ENCODE results near the gene KRT28.

The KRT28 gene

GRCh38 chr17:40836020-40836419 is 36.3 kb upstream of the KRT28 start:
- no peak for DNase-seq (ENCODE audit: low read depth, low spot score)
- TF ChIP-seq ZNF274 (IDR thresholded peaks at IDR 0.05; ENCODE audit: low read depth, low read length) (no peak), SUZ12 (IDR thresholded peaks at IDR 0.05; ENCODE audit: extremely low read depth, insufficient read depth, insufficient read length) (no peak), YY1 (IDR thresholded peaks at IDR 0.05; ENCODE audit: insufficient read depth, insufficient read length) (no peak)
- Histone ChIP-seq H3K27me3 (ENCODE audit: insufficient read depth, insufficient read length) (no peaks in the 10 kb centered on the region), H3K9me3 (ENCODE audit: insufficient read depth, low read length) (no peaks in the 10 kb centered on the region), H3K4me3 (ENCODE audit: insufficient read length, low read depth) (no peak overlapping the region), H3K4me1 (ENCODE audit: insufficient read depth, insufficient read length) (no peaks in the 10 kb centered on the region), H3K9ac (ENCODE audit: insufficient read length, low read depth) (no peak overlapping the region), H3K36me3 (ENCODE audit: insufficient read depth, insufficient read length, low read length) (peaks cover 21% of the 10 kb centered on the region)

GRCh38 chr17:40833882-40834281 is 34.1 kb upstream of the KRT28 start:
- TF ChIP-seq ZNF274 (IDR thresholded peaks at IDR 0.05; ENCODE audit: low read depth, low read length) (no peak), YY1 (IDR thresholded peaks at IDR 0.05; ENCODE audit: insufficient read depth, insufficient read length) (no peak), SUZ12 (IDR thresholded peaks at IDR 0.05; ENCODE audit: extremely low read depth, insufficient read depth, insufficient read length) (no peak)
- no peak for DNase-seq (ENCODE audit: low read depth, low spot score)
- no peaks in the 10 kb centered on the region for H3K9me3 ChIP-seq (ENCODE audit: insufficient read depth, low read length)
- H3K27me3 ChIP-seq (ENCODE audit: insufficient read depth, insufficient read length), result no peaks in the 10 kb centered on the region
- H3K4me3 ChIP-seq (ENCODE audit: insufficient read length, low read depth), result no peak overlapping the region
- no peak overlapping the region for H3K9ac ChIP-seq (ENCODE audit: insufficient read length, low read depth)
- H3K36me3 ChIP-seq (ENCODE audit: insufficient read depth, insufficient read length, low read length), result peaks cover 21% of the 10 kb centered on the region
- no peaks in the 10 kb centered on the region for H3K4me1 ChIP-seq (ENCODE audit: insufficient read depth, insufficient read length)

GRCh38 chr17:40832840-40833239 is 33.1 kb upstream of the KRT28 start:
- no peak for TF ChIP-seq YY1 (IDR thresholded peaks at IDR 0.05; ENCODE audit: insufficient read depth, insufficient read length)
- no peak for TF ChIP-seq ZNF274 (IDR thresholded peaks at IDR 0.05; ENCODE audit: low read depth, low read length)
- no peak for TF ChIP-seq SUZ12 (IDR thresholded peaks at IDR 0.05; ENCODE audit: extremely low read depth, insufficient read depth, insufficient read length)
- no peaks in the 10 kb centered on the region for H3K27me3 ChIP-seq (ENCODE audit: insufficient read depth, insufficient read length)
- H3K4me1 ChIP-seq (ENCODE audit: insufficient read depth, insufficient read length), result no peaks in the 10 kb centered on the region
- no peaks in the 10 kb centered on the region for H3K9me3 ChIP-seq (ENCODE audit: insufficient read depth, low read length)
- DNase-seq (ENCODE audit: low read depth, low spot score), result peak; percentile 27
- H3K4me3 ChIP-seq (ENCODE audit: insufficient read length, low read depth), result no peak overlapping the region
- H3K36me3 ChIP-seq (ENCODE audit: insufficient read depth, insufficient read length, low read length), result peaks cover 21% of the 10 kb centered on the region
- no peak overlapping the region for H3K9ac ChIP-seq (ENCODE audit: insufficient read length, low read depth)

GRCh38 chr17:40830085-40830776 is 30.5 kb upstream of the KRT28 start:
- H3K9me3 ChIP-seq (ENCODE audit: insufficient read depth, low read length), result no peaks in the 10 kb centered on the region
- no peaks in the 10 kb centered on the region for H3K4me1 ChIP-seq (ENCODE audit: insufficient read depth, insufficient read length)
- peaks cover 13% of the 10 kb centered on the region for H3K36me3 ChIP-seq (ENCODE audit: insufficient read depth, insufficient read length, low read length)
- H3K9ac ChIP-seq (ENCODE audit: insufficient read length, low read depth), result no peak overlapping the region
- TF ChIP-seq YY1 (IDR thresholded peaks at IDR 0.05; ENCODE audit: insufficient read depth, insufficient read length) (no peak), ZNF274 (IDR thresholded peaks at IDR 0.05; ENCODE audit: low read depth, low read length) (no peak), SUZ12 (IDR thresholded peaks at IDR 0.05; ENCODE audit: extremely low read depth, insufficient read depth, insufficient read length) (no peak)
- H3K27me3 ChIP-seq (ENCODE audit: insufficient read depth, insufficient read length), result no peaks in the 10 kb centered on the region
- no peak for DNase-seq (ENCODE audit: low read depth, low spot score)
- H3K4me3 ChIP-seq (ENCODE audit: insufficient read length, low read depth), result no peak overlapping the region

GRCh38 chr17:40828454-40829044 is 28.8 kb upstream of the KRT28 start:
- Histone ChIP-seq H3K9me3 (ENCODE audit: insufficient read depth, low read length) (no peaks in the 10 kb centered on the region), H3K4me3 (ENCODE audit: insufficient read length, low read depth) (no peak overlapping the region), H3K36me3 (ENCODE audit: insufficient read depth, insufficient read length, low read length) (no peaks in the 10 kb centered on the region), H3K4me1 (ENCODE audit: insufficient read depth, insufficient read length) (no peaks in the 10 kb centered on the region), H3K27me3 (ENCODE audit: insufficient read depth, insufficient read length) (no peaks in the 10 kb centered on the region), H3K9ac (ENCODE audit: insufficient read length, low read depth) (no peak overlapping the region)
- TF ChIP-seq YY1 (IDR thresholded peaks at IDR 0.05; ENCODE audit: insufficient read depth, insufficient read length), result no peak
- no peak for TF ChIP-seq ZNF274 (IDR thresholded peaks at IDR 0.05; ENCODE audit: low read depth, low read length)
- no peak for DNase-seq (ENCODE audit: low read depth, low spot score)

- no peaks in the 10 kb centered on the region for H3K9me3 ChIP-seq (ENCODE audit: insufficient read depth, low read length)
- no peaks in the 10 kb centered on the region for H3K27me3 ChIP-seq (ENCODE audit: insufficient read depth, insufficient read length)
- H3K9ac ChIP-seq (ENCODE audit: insufficient read length, low read depth), result no peak overlapping the region
- no peaks in the 10 kb centered on the region for H3K4me1 ChIP-seq (ENCODE audit: insufficient read depth, insufficient read length)
- no peak for TF ChIP-seq SUZ12 (IDR thresholded peaks at IDR 0.05; ENCODE audit: extremely low read depth, insufficient read depth, insufficient read length)
- TF ChIP-seq YY1 (IDR thresholded peaks at IDR 0.05; ENCODE audit: insufficient read depth, insufficient read length), result no peak
- TF ChIP-seq ZNF274 (IDR thresholded peaks at IDR 0.05; ENCODE audit: low read depth, low read length), result no peak
- DNase-seq (ENCODE audit: low read depth, low spot score), result no peak
- no peak overlapping the region for H3K4me3 ChIP-seq (ENCODE audit: insufficient read length, low read depth)
- no peaks in the 10 kb centered on the region for H3K36me3 ChIP-seq (ENCODE audit: insufficient read depth, insufficient read length, low read length)
These were observed 28.1 kb upstream of the KRT28 start for GRCh38 chr17:40827746-40828453.

GRCh38 chr17:40825599-40825998 is 25.8 kb upstream of the KRT28 start:
- Histone ChIP-seq H3K4me1 (ENCODE audit: insufficient read depth, insufficient read length) (no peaks in the 10 kb centered on the region), H3K9ac (ENCODE audit: insufficient read length, low read depth) (no peak overlapping the region), H3K27me3 (ENCODE audit: insufficient read depth, insufficient read length) (no peaks in the 10 kb centered on the region), H3K36me3 (ENCODE audit: insufficient read depth, insufficient read length, low read length) (peaks cover 20% of the 10 kb centered on the region), H3K9me3 (ENCODE audit: insufficient read depth, low read length) (no peaks in the 10 kb centered on the region), H3K4me3 (ENCODE audit: insufficient read length, low read depth) (no peak overlapping the region)
- DNase-seq (ENCODE audit: low read depth, low spot score), result no peak
- TF ChIP-seq SUZ12 (IDR thresholded peaks at IDR 0.05; ENCODE audit: extremely low read depth, insufficient read depth, insufficient read length), result no peak
- TF ChIP-seq ZNF274 (IDR thresholded peaks at IDR 0.05; ENCODE audit: low read depth, low read length), result no peak
- TF ChIP-seq YY1 (IDR thresholded peaks at IDR 0.05; ENCODE audit: insufficient read depth, insufficient read length), result no peak

All from NT2/D1 (cell line).